ENCODE data around the gene SLC5A10.
"Not testable (repeated sequence)": the region's sequence is repeated elsewhere in the genome, so short reads cannot be mapped to it uniquely, and the experiment has no call there.

The SLC5A10 gene

DNA sequence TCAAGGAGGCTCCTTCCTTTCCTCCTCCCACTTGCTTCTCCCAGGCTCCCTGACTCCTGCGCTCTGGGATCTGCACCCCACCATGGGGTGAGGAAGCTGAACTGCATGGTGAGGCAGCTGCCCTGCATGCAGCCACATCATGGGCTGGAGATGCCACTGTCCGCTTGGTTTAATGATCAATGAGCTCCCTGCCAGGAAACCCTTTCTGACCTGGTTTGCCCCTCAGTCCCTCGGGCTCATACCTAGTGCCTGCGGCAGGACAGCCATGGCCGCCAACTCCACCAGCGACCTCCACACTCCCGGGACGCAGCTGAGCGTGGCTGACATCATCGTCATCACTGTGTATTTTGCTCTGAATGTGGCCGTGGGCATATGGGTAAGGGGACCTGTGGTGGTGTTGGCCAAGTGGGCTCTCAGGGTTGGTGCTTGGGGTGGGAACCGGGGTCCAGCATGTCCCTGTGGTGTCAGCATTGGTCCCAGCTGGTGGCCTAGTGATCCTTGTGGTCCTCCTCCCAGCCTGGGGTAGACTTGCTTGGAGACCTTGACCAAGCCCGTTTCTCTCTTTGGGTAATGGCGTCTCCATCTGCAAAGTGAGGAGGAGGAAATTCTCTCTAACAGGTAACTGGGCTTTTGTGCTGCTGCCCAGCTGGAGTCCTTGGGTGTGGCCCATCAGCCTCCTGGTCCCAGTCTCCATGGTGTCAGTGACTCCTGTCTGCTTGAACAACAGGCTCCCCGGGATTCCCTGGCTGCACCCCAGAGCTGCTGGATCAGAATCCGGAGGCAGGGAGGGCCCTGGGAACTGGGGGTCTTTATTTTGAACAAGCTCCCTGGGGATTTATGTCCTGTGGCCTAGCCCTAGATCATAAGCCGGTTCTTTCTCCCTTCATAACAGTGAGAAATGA is at the start of gene SLC5A10:
Gene SLC5A10 (plus strand): TSS at position 225 of the 902 bp plus-strand sequence. CDS start 41 bp downstream, at position 266.
- DNase-seq, result no peak

DNA sequence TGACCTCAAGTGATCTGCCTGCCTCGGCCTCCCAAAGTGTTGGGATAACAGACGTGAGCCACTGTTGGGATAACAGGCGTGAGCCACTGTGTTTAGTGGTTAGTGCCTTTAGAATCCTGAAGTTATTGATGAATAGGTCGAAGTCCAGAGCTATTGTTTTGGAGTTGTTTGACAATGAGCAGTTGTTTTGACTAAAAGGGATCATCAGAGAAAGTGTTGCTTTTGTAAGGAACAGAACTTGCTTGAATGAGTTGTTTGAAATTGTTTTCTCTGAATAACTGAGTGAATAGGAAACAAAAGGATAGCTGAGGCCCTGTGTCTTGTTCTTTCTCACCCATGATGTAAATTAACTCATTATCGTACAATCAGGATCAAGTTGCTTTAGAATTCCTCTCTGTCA is 47.5 kb upstream of the SLC5A10 start:
- no peak for DNase-seq

DNA sequence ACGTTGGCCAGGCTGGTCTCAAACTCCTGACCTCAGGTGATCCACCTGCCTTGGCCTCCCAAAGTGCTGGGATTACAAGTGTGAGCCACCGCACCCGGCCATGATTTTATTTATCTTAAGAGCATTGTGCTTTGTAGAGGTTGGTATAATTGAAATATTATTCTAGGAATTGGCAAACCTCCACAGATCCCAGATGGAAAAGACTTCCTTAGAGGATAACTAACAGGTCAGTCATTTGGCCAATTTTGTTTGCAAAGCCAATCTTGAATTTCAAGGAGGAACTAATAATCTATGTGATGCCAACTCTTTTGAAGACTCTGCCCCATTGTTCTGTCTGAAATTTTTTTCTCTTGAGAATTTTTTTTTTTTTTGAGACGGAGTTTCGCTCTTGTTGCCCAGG is 46.7 kb upstream of the SLC5A10 start:
- DNase-seq, result no peak

DNA sequence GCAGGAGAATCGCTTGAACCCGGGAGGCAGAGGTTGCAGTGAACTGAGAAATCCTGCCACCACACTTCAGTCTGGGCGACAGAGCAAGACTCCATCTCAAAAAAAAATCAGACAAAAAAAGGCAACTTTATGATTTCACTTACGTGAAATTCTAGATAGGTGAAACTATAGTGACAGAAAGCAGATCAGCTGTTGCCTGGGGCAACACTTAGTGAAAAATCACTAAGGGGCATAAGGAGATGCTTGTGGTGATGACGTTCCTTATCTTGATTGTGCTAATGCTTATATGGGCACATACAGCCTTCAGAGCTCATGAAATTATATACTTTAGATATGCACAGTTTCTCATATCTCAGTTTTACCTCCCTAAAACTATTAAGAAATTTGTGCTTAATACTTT is 41.6 kb upstream of the SLC5A10 start:
- DNase-seq, result no peak

DNA sequence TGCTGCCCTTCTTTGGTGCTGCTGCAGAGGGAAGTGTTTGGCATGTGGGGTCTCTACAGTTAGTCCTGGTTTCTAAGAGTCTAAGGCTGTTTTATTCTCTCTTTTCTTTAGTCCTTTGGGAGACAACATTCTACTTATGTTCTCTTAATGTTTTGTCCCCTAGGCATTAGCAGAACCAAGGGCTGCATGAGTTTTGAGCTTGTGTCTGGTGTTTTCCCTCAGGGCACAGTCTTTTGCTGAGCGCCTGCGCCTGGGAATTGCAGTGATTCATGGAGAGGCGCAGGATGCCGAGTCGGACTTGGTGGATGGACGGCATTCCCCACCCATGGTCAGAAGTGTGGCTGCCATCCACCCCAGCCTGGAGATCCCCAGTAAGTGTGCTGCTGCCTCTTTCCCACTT is 41.1 kb upstream of the SLC5A10 start:
- no peak for DNase-seq

DNA sequence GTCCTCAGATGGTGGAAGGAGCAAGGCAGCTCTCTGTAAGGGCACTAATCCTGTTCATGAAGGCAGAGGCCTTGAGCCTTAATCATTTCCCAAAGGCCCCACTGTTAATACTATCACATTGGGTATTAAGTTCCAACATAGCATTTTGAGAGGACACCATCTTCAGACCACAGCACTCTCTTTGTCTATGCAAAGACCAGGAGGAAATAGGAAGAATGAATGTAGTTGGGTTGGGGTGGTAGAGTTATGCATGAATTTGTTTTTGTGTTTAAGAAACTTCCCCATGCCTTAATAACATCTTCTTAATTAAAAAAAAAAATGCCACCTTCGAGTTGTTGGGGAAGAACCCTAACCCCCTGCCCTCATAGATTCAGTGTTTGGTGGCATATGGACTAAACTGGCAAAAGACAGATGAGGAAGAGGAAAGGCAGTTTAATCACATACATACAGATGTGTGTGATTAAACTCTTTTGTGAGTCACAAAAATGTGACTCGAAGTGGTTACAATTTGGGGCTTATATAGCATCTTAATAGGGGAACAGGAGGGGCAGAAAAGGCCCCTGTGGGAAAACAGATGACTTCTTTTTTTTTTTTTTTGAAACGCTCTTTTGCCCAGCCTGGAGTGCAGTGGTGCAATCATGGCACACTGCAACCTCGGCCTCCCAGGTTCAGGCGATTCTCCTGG is 35.0 kb upstream of the SLC5A10 start:
- DNase-seq, result no peak

DNA sequence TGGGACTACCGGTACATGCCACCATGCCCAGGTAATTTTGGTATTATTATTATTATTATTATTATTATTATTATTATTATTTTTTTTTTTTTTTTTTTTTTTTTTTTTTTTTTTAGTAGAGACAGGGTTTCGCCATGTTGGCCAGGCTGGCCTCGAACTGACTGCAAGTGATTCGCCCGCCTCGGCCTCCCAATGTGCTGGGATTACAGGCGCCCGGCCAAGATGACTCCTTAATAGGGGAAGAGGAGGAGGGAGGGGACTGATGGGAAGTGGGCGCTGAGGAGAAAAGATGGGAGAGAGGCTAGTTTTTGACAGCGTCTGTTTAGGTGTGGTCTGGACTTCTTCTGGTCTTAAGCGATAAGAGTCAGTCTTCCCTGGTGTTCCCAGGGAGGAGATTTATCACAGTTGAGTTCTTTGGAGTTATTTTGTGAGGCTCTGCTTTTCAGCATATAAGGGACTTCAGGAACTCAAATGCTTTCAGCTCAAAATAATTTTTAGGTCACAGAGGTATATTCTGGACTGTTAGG is 34.4 kb upstream of the SLC5A10 start:
- DNase-seq, result no peak

DNA sequence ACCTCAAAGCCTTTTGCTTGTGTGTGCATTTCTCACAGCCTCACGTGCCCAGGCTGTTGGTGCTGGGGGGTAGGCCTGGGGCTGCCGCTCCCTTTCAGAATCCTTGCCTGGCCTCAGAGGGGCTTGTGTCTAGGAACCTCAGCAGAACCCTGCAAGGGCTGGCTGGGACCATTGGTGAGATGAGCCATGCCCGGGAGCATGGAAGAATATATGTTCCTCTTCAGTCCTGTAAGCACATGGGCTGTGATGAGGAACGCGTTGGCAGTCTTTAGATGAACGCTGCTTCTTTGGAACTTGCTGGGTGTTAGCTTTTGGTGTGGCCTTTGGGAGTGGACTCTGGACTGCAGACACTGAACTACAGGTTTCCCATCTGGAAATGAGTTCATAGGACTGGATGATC is 32.0 kb upstream of the SLC5A10 start:
- DNase-seq, result no peak

DNA sequence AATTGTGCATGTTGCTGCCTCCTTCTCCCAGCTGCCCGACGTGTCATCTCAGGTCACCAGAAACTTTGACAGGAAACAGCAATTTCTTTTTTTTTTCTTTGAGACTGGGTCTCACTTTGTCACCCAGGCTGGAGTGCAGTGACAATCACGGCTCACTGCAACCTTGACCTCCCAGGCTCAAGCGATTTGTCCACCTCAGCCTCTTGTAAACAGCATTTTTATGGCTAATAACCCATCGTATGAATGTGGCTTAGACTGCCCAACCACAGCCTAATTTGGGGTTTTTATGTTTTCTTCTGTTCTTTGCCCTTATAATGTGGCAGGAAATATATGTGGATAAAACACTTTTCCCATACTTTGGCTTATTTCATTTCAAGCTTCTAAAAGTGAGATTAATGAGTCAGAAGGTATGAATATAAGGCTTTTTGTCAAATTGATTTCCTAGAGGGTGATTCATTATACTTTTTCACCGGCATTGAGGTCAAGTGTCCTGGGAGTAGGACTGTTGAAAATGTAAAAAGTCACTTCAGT is 31.0 kb upstream of the SLC5A10 start:
- no peak for DNase-seq

DNA sequence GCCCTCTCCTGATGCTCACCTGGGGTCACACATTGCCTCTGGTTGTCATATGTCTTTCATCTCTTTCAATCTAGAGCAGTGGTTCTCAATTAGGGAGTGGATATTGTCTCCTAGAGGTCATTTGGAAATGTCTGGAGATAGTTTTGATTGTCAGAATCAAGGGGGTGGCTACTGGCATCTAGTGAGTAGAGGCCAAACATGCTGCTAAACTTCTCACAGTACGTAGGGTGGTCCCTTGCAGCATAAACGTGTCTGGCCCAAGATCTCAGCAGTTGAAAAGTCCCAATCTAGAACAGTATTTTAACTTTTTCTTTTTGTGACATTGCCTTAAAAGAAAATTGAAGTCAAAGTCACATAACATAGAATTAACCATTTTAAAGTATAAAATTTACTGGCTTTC is 30.5 kb upstream of the SLC5A10 start:
- DNase-seq, result no peak

DNA sequence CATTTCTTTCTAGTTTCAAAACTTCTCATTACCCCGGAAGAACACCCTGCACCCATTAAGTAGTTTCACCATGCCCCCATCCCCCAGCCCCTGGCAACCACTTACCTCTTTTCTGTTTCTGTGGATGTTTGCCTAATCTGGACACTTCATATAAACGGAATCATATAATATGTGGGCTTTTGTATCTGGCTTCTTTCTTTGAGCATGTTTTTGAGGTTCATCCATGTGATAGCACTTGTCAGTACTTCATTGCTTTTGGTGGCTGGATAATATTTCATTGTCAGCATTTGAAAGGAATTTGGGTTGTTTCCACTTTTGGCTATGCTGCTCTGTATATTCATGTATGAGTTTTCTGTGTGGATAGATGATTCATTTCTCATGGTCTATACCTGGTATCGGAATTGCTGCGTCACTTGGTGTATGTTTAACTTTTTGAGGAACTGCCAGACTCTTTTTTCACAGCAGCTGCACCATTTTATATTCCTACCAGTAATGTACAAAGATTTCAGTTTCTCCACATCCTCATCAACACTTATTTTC is 30.0 kb upstream of the SLC5A10 start:
- no peak for DNase-seq

DNA sequence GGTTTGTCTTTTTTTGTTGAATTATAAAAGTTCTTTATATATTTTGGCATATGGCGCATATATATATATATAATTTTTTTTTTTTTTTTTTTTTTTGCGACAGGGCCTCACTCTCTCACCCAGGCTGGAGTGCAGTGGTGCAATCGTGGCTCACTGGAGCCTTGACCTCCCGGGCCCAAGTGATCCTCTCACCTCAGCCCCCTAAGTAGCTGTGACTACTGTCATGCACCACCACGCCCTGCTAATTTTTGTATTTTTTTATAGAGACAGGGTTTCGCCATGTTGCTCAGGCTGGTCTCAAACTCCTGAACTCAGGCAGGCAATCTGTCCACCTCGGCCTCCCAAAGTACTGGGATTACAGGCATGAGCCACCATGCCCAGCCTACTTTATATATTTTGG is 29.4 kb upstream of the SLC5A10 start:
- DNase-seq, result not testable (repeated sequence)

DNA sequence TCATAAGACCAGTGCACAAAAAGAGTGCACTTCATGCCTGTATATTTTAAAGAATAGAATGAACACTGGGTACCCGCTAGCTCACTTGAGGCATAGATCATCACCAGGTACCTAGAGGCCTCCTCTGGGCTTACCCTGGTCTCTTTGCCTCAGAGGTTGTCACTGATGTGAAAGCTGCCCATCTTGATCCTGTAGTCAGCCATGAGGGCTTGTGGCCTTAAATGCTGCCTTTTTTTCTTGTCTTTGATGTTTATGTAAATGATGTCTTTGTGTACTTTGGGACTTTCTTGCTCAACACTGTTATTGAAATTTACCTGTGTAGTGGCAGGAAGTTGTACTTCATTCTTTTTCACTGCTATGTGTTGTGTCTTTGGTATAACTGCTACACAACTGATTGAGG is 26.8 kb upstream of the SLC5A10 start:
- DNase-seq, result no peak

DNA sequence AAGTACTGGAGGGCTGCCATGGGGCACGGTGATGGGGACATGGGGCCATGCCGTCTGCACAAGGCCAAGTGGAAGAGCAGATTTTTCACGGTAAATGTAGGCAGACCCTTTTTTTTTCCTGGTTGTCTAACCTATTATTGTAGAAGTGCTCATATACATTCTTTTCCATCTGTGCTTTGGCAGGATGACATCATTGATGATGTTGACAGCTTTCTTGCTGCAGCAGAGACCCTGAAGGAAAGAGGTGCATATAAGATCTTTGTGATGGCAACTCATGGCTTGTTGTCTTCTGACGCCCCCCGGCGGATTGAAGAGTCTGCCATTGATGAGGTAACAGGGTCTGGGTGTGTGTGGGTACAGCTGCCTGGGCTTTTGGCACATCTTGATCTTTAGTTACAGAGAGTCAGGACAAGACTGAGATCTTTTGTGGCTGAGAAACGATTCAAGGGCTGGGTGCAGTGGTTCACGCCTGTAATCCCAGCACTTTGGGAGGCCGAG is 23.3 kb upstream of the SLC5A10 start:
- DNase-seq, result no peak

DNA sequence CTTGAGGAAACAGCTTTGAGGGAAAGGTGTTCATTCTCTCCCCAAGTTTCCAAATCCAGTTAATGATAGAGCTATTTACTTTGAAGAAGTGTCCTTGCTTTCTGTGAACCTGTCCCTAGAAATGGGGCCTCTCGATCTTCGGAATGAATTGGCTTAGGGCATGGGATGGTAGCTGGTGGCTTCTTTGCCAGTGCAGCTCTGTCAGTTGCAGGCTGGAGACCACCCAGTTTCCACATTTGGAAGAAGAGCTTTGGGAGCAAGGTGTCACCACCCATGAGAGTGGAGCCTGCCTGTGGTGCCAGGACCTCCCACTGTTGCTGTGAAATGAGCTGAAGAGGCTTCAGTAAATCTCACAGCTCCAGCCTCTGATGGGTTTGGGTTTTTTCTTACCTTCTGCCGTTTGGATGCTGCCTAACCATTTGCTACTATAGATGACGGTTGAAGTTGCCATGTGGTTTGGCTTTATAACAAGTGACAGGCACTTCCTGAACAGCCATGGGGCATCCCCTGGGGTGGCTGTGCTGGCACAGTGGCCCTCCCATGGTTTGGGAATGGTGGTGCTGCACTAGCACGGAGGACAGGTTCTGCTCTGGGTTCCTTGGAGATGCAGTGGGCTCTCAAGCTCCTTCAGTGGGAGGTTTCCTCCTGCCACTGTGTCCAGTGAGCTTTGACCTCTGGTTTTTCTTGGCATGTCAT is 19.5 kb upstream of the SLC5A10 start:
- no peak for DNase-seq

DNA sequence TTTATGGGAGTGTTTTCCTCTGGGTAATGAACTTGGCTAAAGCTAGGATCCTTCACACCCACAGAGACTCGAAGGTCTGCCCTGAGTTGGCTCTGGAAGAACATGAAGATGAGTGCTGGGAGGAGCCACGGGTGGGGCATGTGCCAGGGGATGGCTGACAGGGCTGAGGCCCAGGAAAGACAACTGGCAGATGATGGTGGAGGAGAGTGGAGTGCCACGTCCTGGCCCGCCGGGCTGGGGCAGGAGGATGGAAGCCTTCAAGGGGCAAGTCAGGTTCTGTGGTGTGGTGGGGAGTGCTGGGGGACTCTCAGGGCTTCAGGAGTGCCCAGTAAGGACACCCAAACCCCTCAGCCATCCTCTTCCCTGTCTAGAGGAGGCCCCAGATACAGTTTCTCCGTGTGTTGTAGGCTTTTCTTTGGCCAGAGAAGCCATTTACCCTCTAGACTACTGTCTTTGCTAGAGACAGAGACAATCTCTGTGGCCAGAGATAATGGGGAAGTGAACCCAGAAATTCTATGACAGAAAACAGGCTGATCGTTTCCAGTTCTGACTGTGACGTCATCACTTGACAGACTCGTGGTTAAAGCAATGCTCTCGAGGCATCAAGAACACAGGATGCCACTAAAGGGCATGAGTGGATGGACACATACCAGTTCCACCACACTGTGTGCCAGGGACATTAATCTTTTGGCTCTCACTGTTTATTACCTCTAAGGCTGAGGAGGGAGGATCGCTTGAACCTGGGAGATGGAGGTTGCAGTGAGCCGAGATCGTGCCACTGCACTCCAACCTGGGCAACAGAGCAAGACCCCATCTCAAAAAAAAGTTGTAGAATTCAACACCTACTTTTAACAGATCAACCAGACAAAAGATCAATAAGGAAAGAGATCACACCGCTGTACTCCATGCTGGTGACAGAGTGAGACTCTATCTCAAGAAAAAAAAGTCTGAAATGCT is 18.6 kb upstream of the SLC5A10 start:
- no peak for DNase-seq

DNA sequence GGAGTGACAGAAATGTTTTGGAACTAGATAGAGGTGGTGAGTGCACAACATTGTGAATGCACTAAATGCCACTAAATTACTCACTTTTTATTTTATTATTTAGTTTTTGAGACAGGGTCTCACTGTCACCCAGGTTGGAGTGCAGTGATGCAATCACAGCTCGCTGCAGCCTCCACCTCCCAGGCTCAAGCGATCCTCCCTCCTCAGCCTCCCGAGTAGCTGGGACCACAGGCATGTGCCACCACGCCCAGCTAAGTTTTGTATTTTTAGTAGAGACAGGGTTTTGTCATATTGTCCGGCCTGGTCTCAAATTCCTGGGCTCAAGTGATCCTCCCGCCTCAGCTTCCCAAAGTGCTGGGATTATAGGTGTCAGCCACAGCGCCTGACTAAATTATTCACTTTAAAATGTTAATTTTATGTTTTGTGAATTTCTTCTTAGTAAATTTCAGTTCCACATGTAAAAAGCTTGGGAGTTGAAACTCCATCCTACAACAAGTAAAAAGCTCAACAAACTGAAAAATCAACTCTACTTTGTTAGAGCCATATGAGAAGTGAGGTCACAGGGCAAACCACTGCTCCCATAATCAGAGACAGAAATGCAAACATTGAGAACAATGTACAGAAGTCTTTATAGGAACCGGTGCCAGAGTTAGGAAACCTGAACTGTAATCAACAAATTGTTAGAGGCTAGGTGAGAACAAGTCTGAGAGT is 13.8 kb upstream of the SLC5A10 start:
- no peak for DNase-seq

DNA sequence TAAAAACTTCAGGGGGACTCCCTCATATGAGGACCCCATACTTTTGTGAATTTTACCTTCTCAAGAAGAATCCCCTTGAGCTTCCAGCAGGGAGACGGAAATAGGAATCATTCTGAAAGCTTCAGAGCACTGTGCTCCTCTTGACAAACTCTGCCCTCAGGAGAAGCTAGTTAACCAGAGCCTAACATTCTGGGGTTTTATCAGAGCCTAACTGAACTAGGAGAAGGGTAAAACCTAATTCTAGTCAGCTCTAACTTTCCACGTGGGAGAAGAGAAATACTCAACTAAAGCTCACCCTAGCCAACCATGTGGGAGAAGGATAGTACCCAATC is 13.3 kb upstream of the SLC5A10 start:
- no peak for DNase-seq

DNA sequence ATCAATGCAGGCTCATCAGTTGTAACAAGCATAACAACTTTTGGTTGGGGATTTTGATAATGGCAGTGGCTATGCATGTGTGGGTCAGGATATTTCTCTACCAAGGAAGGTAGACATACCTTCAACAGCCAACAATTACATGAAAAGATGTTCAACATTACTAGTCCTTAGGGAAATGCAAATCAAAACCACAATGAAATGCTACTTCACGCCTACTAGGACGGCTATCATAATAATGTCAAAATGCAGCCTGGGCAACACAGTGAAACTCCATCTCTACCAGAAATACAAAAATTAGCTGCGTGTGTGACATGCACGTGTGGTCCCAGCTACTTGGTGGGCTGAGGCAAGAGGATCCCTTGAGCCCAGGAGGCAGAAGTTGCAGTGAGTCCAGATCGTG is 7.3 kb upstream of the SLC5A10 start:
- DNase-seq, result no peak

DNA sequence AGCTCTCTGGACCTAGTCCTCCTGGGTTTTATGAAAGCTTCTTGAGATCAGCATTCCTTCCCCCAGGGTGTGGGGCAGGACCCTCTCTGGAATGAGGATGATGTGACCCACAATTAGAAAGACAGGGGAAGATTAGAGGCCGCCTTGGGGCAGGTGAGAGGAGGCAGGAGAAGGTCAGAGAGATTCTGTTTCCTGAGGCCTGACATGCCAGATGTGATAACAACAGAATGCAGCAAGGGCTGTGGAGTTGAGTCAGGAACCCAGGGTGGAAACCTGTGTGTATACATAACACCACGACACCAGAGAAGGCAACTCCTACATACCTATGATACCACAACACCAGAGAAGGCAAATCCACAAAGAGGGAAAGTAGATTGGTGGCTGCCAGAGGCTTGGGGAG is 5.4 kb upstream of the SLC5A10 start:
- no peak for DNase-seq

DNA sequence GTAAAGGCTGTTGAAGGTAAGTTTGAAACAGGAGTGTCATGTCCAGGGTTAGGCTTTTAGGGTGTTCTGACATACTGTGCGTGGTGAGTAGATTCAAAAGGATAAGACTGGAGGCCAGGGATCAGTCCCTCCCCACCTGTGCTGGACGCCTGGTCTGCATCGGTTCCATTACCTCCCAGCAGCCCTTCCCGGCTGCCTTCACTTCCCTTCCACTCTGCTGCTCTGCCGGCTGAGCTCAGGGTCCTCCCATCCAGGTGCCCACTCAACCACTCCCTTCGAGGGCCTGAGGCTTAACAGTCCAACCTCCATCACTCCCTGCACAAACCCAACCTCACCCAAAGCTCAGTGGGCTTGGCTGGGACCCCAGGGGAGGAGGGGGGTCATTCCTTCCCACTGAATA is 4.1 kb upstream of the SLC5A10 start:
- no peak for DNase-seq
